RWPE2 (cell line): ENCODE data around the gene CHRNA3.

ENCODE experiments used
- ATAC-seq: fragments of 200-7000 bp; cut with Tn5 transposase; 3 replicates; pipeline ENCODE4 v1.9.1; 2021; ENCODE audit warnings: low read depth
- DNase-seq: peaks from one replicate; pipeline ENCODE4 v3.0.0-alpha.2; 2020; ENCODE audit warnings: low spot score
- H3K27ac ChIP-seq: fragments of 450-650 bp; 2 replicates; pipeline ENCODE4 v1.5.1; 2017; ENCODE audit warnings: mild to moderate bottlenecking; ENCODE audit not compliant: poor library complexity, severe bottlenecking
- H3K27me3 ChIP-seq: fragments of 250-450 bp; sonication (Bioruptor Pico); 2 replicates; pipeline ENCODE4 v1.5.1; 2021; ENCODE audit warnings: mild to moderate bottlenecking, moderate library complexity; ENCODE audit not compliant: insufficient read depth, poor library complexity, severe bottlenecking
- H3K36me3 ChIP-seq: fragments of 250-450 bp; sonication (Bioruptor Pico); 2 replicates; pipeline ENCODE4 v1.5.1; 2020; ENCODE audit warnings: low read depth, mild to moderate bottlenecking, moderate library complexity
- H3K4me1 ChIP-seq: fragments of 250-450 bp; sonication (Bioruptor Pico); 2 replicates; pipeline ENCODE4 v1.5.1; 2021; ENCODE audit warnings: mild to moderate bottlenecking, moderate library complexity; ENCODE audit not compliant: insufficient read depth, poor library complexity, severe bottlenecking
- H3K4me3 ChIP-seq: fragments of 250-450 bp; sonication (Bioruptor Pico); 2 replicates; pipeline ENCODE4 v1.5.1; 2021; ENCODE audit warnings: mild to moderate bottlenecking, moderate library complexity; ENCODE audit not compliant: severe bottlenecking
- H3K9me3 ChIP-seq: fragments of 250-450 bp; sonication (Bioruptor Pico); 2 replicates; pipeline ENCODE4 v1.5.1; 2021; ENCODE audit warnings: mild to moderate bottlenecking, moderate library complexity; ENCODE audit not compliant: severe bottlenecking
- TF ChIP-seq, protein P1 (sequence below): fragments of 450-650 bp; IDR thresholded peaks from one replicate; pipeline ENCODE4 v1.5.1; 2017; ENCODE audit warnings: mild to moderate bottlenecking, moderate library complexity; ENCODE audit not compliant: poor library complexity, severe bottlenecking

Gene CHRNA3

DNA sequence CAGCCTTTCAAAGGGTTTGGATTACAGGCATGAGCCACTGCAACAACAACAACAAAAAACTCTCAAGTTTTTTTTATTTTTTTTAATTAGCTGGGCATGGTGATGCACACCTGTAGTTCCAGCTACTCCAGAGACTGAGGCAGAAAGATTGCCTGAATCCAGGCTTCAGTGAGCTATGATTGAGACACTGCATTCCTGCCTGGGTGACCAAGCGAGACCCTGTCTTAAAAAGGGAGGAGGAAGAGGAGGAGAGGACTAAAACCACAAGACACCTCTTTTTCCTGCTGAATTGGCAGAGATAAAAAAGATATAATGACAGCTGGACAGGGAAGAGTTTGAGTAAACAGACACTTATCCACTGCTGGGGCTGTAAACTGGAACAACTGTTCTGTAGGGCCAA, 42.9 kb upstream of the CHRNA3 start:
- Histone ChIP-seq H3K27me3 (no peaks in the 10 kb centered on the region), H3K27ac (no peak overlapping the region)

DNA sequence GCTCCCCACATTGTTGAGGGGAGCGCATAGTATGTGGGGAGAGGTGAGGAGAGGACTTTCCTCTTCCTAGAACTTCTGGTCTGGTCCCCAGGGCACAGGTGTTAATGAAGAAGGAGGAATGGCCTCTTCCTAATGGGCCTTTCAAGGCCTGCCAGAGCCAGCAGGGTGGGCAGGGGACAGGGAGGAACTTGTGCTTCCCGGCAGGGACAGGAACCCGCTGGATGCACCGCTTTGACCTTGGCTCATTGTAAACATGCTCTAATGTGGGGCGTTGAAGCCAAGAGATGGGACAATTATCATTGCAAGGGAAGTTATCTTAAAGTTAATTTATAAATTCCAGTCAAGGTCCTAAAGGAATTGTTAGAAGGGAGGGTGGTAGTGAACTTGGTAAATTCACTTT, 41.2 kb upstream of the CHRNA3 start:
- no peak for ATAC-seq
- no peaks in the 10 kb centered on the region for H3K4me1 ChIP-seq
- no peak for DNase-seq
- H3K4me3 ChIP-seq, result no peak overlapping the region
- H3K27me3 ChIP-seq, result no peaks in the 10 kb centered on the region
- H3K9me3 ChIP-seq, result no peaks in the 10 kb centered on the region
- H3K36me3 ChIP-seq, result no peaks in the 10 kb centered on the region
- H3K27ac ChIP-seq, result no peak overlapping the region
- TF ChIP-seq, protein P1, sequence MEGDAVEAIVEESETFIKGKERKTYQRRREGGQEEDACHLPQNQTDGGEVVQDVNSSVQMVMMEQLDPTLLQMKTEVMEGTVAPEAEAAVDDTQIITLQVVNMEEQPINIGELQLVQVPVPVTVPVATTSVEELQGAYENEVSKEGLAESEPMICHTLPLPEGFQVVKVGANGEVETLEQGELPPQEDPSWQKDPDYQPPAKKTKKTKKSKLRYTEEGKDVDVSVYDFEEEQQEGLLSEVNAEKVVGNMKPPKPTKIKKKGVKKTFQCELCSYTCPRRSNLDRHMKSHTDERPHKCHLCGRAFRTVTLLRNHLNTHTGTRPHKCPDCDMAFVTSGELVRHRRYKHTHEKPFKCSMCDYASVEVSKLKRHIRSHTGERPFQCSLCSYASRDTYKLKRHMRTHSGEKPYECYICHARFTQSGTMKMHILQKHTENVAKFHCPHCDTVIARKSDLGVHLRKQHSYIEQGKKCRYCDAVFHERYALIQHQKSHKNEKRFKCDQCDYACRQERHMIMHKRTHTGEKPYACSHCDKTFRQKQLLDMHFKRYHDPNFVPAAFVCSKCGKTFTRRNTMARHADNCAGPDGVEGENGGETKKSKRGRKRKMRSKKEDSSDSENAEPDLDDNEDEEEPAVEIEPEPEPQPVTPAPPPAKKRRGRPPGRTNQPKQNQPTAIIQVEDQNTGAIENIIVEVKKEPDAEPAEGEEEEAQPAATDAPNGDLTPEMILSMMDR, result no peak

More for the DNA sequence above, 42.9 kb upstream of the CHRNA3 start:
- no peaks in the 10 kb centered on the region for H3K36me3 ChIP-seq
- DNase-seq (no peak), ATAC-seq (no peak)
- TF ChIP-seq, protein P1, result no peak
- no peak overlapping the region for H3K4me3 ChIP-seq
- no peaks in the 10 kb centered on the region for H3K9me3 ChIP-seq
- no peaks in the 10 kb centered on the region for H3K4me1 ChIP-seq

DNA sequence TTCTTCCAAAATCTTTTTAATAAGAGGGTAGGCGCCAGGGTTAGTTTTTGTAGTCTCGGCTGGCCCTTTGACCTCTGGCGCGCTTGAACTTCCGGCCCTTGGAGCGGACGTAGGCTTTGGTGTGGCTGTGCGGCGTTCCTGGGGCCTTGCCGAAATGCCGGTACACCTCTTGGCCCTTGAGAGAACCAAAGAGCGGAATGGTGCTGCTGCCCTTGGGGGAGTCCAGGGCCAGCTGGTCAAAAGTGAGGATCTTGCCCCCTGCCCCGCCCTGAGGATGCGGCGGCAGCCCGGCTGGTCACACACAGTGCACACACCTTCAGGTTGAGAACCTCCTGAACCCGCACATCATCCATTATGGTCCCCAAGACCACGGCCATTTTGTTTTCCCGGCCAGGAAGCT, 40.2 kb upstream of the CHRNA3 start:
- TF ChIP-seq, protein P1, result no peak
- no peak overlapping the region for H3K27ac ChIP-seq
- H3K36me3 ChIP-seq, result no peaks in the 10 kb centered on the region
- no peak for DNase-seq
- no peaks in the 10 kb centered on the region for H3K4me1 ChIP-seq
- no peaks in the 10 kb centered on the region for H3K9me3 ChIP-seq
- ATAC-seq, result no peak
- no peaks in the 10 kb centered on the region for H3K27me3 ChIP-seq
- no peak overlapping the region for H3K4me3 ChIP-seq

DNA sequence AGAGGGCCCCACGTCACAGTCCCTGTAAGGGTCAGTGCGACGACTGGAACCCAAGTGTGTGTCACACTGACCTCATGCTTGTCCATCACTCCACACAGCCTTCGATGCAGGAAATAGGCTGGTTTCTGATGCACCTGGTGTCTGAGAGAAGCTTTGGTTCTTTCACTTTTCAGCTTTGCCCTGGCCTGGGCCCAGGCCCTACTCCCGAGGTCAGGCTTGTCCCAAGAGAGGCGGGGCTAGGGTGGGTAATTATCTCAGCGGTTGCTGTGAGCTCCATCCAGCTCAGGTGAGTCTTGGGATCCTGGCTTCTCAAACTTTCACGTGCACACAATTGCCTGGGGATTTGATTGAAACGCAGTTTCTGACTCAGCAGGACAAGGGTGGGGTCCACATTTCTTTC, 39.8 kb upstream of the CHRNA3 start:
- no peak for ATAC-seq
- TF ChIP-seq, protein P1, result no peak
- Histone ChIP-seq H3K4me1 (no peaks in the 10 kb centered on the region), H3K36me3 (no peaks in the 10 kb centered on the region), H3K27ac (no peak overlapping the region), H3K9me3 (no peaks in the 10 kb centered on the region), H3K27me3 (no peaks in the 10 kb centered on the region), H3K4me3 (no peak overlapping the region)
- DNase-seq, result no peak

DNA sequence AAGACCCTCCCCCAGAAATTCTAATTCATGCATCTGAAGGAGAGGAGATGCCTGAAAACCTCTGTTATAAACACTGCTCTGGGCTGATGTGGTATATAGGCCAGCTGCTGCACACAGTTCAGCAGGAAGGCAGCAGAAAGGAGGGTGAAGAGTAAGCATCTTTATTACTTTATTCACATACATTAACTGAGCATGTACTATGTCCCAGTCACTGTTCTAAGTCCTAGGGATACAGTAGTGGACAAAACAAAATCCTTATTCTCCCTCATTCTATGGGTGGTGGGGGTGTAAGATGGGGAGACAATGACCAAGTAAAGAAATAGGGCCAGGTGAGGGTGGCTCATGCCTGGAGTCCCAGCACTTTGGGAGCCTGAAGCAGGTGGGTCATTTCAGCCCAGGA, 38.0 kb upstream of the CHRNA3 start:
- Histone ChIP-seq H3K27ac (no peak overlapping the region), H3K9me3 (no peaks in the 10 kb centered on the region), H3K4me3 (no peak overlapping the region), H3K36me3 (no peaks in the 10 kb centered on the region), H3K27me3 (no peaks in the 10 kb centered on the region), H3K4me1 (no peaks in the 10 kb centered on the region)
- DNase-seq (no peak), ATAC-seq (no peak)
- TF ChIP-seq, protein P1, result no peak
